Neural cell (in vitro differentiated cells): Measurements from ENCODE around the gene MMADHC. TPM values are rescaled to one million over a fixed set of nuclear protein-coding genes. Genes with fewer than 3 reads are reported as not detected.

Source experiments
- H2AFZ ChIP-seq: fragments of 200-600, 300-800 bp; sonication (generic), shearing (Covaris generic); 2 replicates; pipeline ENCODE4 v1.6.0; 2014; ENCODE audit warnings: low read depth, mild to moderate bottlenecking, antibody characterized with exemption, low read length, moderate library complexity
- H3F3A ChIP-seq: fragments of 200-600 bp; shearing (Covaris generic); 2 replicates; pipeline ENCODE4 v1.6.1; 2016; ENCODE audit warnings: mild to moderate bottlenecking, moderate library complexity, mixed read lengths, antibody characterized with exemption, low read length; ENCODE audit not compliant: insufficient read depth, poor library complexity, severe bottlenecking
- H3K27ac ChIP-seq: fragments of 200-600, 300-800 bp; sonication (generic), shearing (Covaris generic); 2 replicates; pipeline ENCODE4 v1.5.1; 2014; ENCODE audit warnings: mild to moderate bottlenecking, low read length, moderate library complexity
- H3K27me3 ChIP-seq: fragments of 300-800, 200-600 bp; sonication (generic), shearing (Covaris generic); 2 replicates; pipeline ENCODE4 v1.6.0; 2014; ENCODE audit warnings: mild to moderate bottlenecking, low read depth, low read length, moderate library complexity; ENCODE audit not compliant: insufficient read depth
- H3K36me3 ChIP-seq: fragments of 300-800, 200-600 bp; sonication (generic), shearing (Covaris generic); 2 replicates; pipeline ENCODE4 v1.5.1; 2014; ENCODE audit warnings: mild to moderate bottlenecking, antibody characterized with exemption, low read length, moderate library complexity; ENCODE audit not compliant: insufficient read depth
- H3K4me2 ChIP-seq: fragments of 300-800, 200-600 bp; sonication (generic), shearing (Covaris generic); 2 replicates; pipeline ENCODE4 v1.6.0; 2014; ENCODE audit warnings: mild to moderate bottlenecking, low read length
- H3K4me3 ChIP-seq: fragments of 300-800, 200-600 bp; sonication (generic), shearing (Covaris generic); 2 replicates; pipeline ENCODE4 v1.5.1; 2014; ENCODE audit warnings: mild to moderate bottlenecking, low read length, moderate library complexity
- H3K79me2 ChIP-seq: fragments of 200-600 bp; shearing (Covaris generic); replicated peaks from 2 replicates; pipeline ENCODE4 v1.6.0; 2014; ENCODE audit warnings: mild to moderate bottlenecking, low read length, moderate library complexity; ENCODE audit not compliant: insufficient read depth
- H3K9ac ChIP-seq: fragments of 300-800, 200-600 bp; sonication (generic), shearing (Covaris generic); 2 replicates; pipeline ENCODE4 v1.6.1; 2016; ENCODE audit warnings: mild to moderate bottlenecking, low read length, mixed read lengths
- H3K9me2 ChIP-seq: fragments of 200-600 bp; shearing (Covaris generic); 2 replicates; pipeline ENCODE4 v1.6.1; 2016; ENCODE audit warnings: mild to moderate bottlenecking, low read length, mixed read lengths; ENCODE audit not compliant: insufficient read depth
- H3K9me3 ChIP-seq: fragments of 200-600, 300-800 bp; sonication (generic), shearing (Covaris generic); 2 replicates; pipeline ENCODE4 v1.6.1; 2016; ENCODE audit warnings: mild to moderate bottlenecking, mixed run types, low read length, moderate library complexity, mixed read lengths
- H4K20me1 ChIP-seq: fragments of 200-600 bp; shearing (Covaris generic); 2 replicates; pipeline ENCODE4 v1.6.1; 2016; ENCODE audit warnings: mild to moderate bottlenecking, mixed run types; ENCODE audit not compliant: insufficient read depth
- CTCF ChIP-seq: fragments of 450-650 bp; IDR thresholded peaks from 2 replicates; pipeline ENCODE4 v1.5.1; 2014; ENCODE audit warnings: antibody characterized with exemption, mild to moderate bottlenecking, moderate library complexity; ENCODE audit not compliant: poor library complexity, severe bottlenecking
- EP300 ChIP-seq: fragments of 450-650 bp; conservative IDR thresholded peaks from 2 replicates; pipeline ENCODE4 v1.6.1; 2014; ENCODE audit warnings: antibody characterized with exemption, mild to moderate bottlenecking, moderate library complexity; ENCODE audit not compliant: poor library complexity, severe bottlenecking
- EZH2 ChIP-seq: fragments of 200-600, 300-800 bp; shearing (Covaris generic), sonication (generic); IDR thresholded peaks from 2 replicates; pipeline ENCODE4 v1.6.1; 2014; ENCODE audit warnings: antibody characterized with exemption, low read length, borderline replicate concordance, mild to moderate bottlenecking; ENCODE audit not compliant: insufficient read depth, poor library complexity, severe bottlenecking
- MXI1 ChIP-seq: fragments of 450-650 bp; conservative IDR thresholded peaks from 2 replicates; pipeline ENCODE4 v1.6.1; 2014; ENCODE audit warnings: antibody characterized with exemption, mild to moderate bottlenecking; ENCODE audit not compliant: poor library complexity, severe bottlenecking
- POLR2AphosphoS5 ChIP-seq: IDR thresholded peaks from 2 replicates; pipeline ENCODE4 v1.6.1; 2012
- RAD21 ChIP-seq: fragments of 450-650 bp; conservative IDR thresholded peaks from 2 replicates; pipeline ENCODE4 v1.6.1; 2014; ENCODE audit warnings: antibody characterized with exemption, mild to moderate bottlenecking, moderate library complexity
- SMC3 ChIP-seq: fragments of 450-650 bp; conservative IDR thresholded peaks from 2 replicates; pipeline ENCODE4 v1.6.1; 2014; ENCODE audit warnings: antibody characterized with exemption, mild to moderate bottlenecking, moderate library complexity; ENCODE audit not compliant: poor library complexity
- TAF1 ChIP-seq: IDR thresholded peaks from 2 replicates; pipeline ENCODE4 v1.6.1; 2012; ENCODE audit warnings: low read depth
- polyA minus RNA-seq: library from RNA; depleted of rRNA, polyadenylated mRNA; stranded (reverse); fragments of >200 nt; gene quantifications from 2 replicates; pipeline ENCODE4 v1.2.3, GENCODE V29; 2014
- polyA plus RNA-seq: library from polyadenylated mRNA; depleted of rRNA; stranded (reverse); fragments of >200 nt; gene quantifications from 2 replicates; pipeline ENCODE4 v1.2.3, GENCODE V29; 2014
- TF ChIP-seq, protein P1 (sequence below): IDR thresholded peaks from 2 replicates; pipeline ENCODE4 v1.6.1; 2012; ENCODE audit warnings: borderline replicate concordance

MMADHC gene
- polyA plus RNA-seq = 221 and 250 TPM in 2 replicates
- 174 and 180 TPM in 2 replicates for polyA minus RNA-seq

GRCh38 chr2:149587220-149587949, at the start of gene MMADHC:
Gene MMADHC, minus strand, starts transcription at chr2:149587775. Its CDS starts 678 bp downstream, at chr2:149587097.
- peaks cover 50% of the 10 kb centered on the region for H3K79me2 ChIP-seq
- no peaks in the 10 kb centered on the region for H4K20me1 ChIP-seq
- no peaks in the 10 kb centered on the region for H3K36me3 ChIP-seq

GRCh38 chr2:149634103-149634502, 46.5 kb upstream of the MMADHC start:
- no peaks in the 10 kb centered on the region for H3K79me2 ChIP-seq
- no peaks in the 10 kb centered on the region for H3K9me2 ChIP-seq
- H3F3A ChIP-seq = no peaks in the 10 kb centered on the region
- no peak overlapping the region for H3K4me3 ChIP-seq
- H3K36me3 ChIP-seq = no peaks in the 10 kb centered on the region
- no peak overlapping the region for H3K4me2 ChIP-seq
- no peaks in the 10 kb centered on the region for H4K20me1 ChIP-seq
- H3K27me3 ChIP-seq = no peaks in the 10 kb centered on the region
- H2AFZ ChIP-seq = no peak overlapping the region
- no peaks in the 10 kb centered on the region for H3K9me3 ChIP-seq
- no peak overlapping the region for H3K27ac ChIP-seq
- H3K9ac ChIP-seq = no peak overlapping the region
- no peak for TF ChIP-seq MXI1
- TF ChIP-seq EZH2 = no peak
- TF ChIP-seq EP300 = no peak
- TF ChIP-seq POLR2AphosphoS5 = no peak
- TF ChIP-seq, protein P1, sequence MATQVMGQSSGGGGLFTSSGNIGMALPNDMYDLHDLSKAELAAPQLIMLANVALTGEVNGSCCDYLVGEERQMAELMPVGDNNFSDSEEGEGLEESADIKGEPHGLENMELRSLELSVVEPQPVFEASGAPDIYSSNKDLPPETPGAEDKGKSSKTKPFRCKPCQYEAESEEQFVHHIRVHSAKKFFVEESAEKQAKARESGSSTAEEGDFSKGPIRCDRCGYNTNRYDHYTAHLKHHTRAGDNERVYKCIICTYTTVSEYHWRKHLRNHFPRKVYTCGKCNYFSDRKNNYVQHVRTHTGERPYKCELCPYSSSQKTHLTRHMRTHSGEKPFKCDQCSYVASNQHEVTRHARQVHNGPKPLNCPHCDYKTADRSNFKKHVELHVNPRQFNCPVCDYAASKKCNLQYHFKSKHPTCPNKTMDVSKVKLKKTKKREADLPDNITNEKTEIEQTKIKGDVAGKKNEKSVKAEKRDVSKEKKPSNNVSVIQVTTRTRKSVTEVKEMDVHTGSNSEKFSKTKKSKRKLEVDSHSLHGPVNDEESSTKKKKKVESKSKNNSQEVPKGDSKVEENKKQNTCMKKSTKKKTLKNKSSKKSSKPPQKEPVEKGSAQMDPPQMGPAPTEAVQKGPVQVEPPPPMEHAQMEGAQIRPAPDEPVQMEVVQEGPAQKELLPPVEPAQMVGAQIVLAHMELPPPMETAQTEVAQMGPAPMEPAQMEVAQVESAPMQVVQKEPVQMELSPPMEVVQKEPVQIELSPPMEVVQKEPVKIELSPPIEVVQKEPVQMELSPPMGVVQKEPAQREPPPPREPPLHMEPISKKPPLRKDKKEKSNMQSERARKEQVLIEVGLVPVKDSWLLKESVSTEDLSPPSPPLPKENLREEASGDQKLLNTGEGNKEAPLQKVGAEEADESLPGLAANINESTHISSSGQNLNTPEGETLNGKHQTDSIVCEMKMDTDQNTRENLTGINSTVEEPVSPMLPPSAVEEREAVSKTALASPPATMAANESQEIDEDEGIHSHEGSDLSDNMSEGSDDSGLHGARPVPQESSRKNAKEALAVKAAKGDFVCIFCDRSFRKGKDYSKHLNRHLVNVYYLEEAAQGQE = no peak
- no peak for TF ChIP-seq TAF1
- TF ChIP-seq SMC3 = no peak

More at GRCh38 chr2:149587220-149587949, at the start of gene MMADHC:
- Histone ChIP-seq H3K4me2 (peak within 1 kb of the TSS; percentile 88), H3K9me2 (no peaks in the 10 kb centered on the region), H3K27ac (peak within 1 kb of the TSS; percentile 97), H3K9ac (peak within 1 kb of the TSS; percentile 97), H3F3A (no peaks in the 10 kb centered on the region), H3K9me3 (no peaks in the 10 kb centered on the region), H3K27me3 (no peaks in the 10 kb centered on the region), H3K4me3 (peak within 1 kb of the TSS; percentile 79), H2AFZ (peak within 1 kb of the TSS; percentile 92)
- TF ChIP-seq MXI1 (peak; percentile 71), TAF1 (peak; percentile 100), RAD21 (peak; percentile 10), SMC3 (peak; percentile 41), EP300 (peak; percentile 63), CTCF (no peak), POLR2AphosphoS5 (peak; percentile 99), EZH2 (no peak)
- TF ChIP-seq, protein P1 = peak; percentile 97
